ENCODE results near the gene LEKR1.

Gene LEKR1

GRCh38 chr3:157059661-157060060 is 233.5 kb downstream of the LEKR1 start:
- no peaks in the 10 kb centered on the region for H3K9me3 ChIP-seq (ENCODE audit: low read depth, low read length)
- TF ChIP-seq FOXP2 (optimal IDR thresholded peaks at IDR 0.05; ENCODE audit: control extremely low read depth, extremely low read length, insufficient read depth) (no peak), POLR2AphosphoS5 (IDR thresholded peaks at IDR 0.05; ENCODE audit: borderline replicate concordance, low read depth, low read length) (no peak), EZH2 (IDR thresholded peaks at IDR 0.05) (no peak)
- no peak overlapping the region for H3K4me3 ChIP-seq
- H3K9ac ChIP-seq (ENCODE audit: insufficient read length): no peak overlapping the region
- H3K36me3 ChIP-seq (ENCODE audit: insufficient read depth, low read length): no peaks in the 10 kb centered on the region
- no peak for DNase-seq (ENCODE audit: low read depth, low spot score)
- H3K27ac ChIP-seq: no peak overlapping the region

DNA sequence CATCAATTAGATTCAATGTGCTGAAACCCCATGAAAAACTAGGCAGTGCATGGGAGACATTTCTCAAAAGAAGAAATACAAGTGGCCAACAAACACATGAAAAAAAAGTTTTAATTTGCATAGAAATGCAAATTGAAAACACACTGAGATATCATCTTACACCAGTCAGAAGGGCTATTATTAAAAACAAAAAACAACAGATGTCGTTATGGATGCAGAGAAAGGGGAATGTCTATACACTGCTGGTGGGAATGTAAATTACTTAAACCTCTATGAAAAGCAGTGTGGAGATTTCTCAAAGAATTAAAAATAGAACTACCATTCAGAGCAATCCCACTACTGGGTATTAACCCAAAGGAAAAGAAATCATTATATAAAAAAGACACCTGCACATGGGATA is 235.1 kb downstream of the LEKR1 start:
- Histone ChIP-seq H3K36me3 (ENCODE audit: insufficient read depth, low read length) (no peaks in the 10 kb centered on the region), H3K4me3 (no peak overlapping the region), H3K27ac (no peak overlapping the region), H3K9ac (ENCODE audit: insufficient read length) (no peak overlapping the region), H3K9me3 (ENCODE audit: low read depth, low read length) (no peaks in the 10 kb centered on the region)
- no peak for TF ChIP-seq POLR2AphosphoS5 (IDR thresholded peaks at IDR 0.05; ENCODE audit: borderline replicate concordance, low read depth, low read length)
- no peak for TF ChIP-seq EZH2 (IDR thresholded peaks at IDR 0.05)
- no peak for TF ChIP-seq FOXP2 (optimal IDR thresholded peaks at IDR 0.05; ENCODE audit: control extremely low read depth, extremely low read length, insufficient read depth)
- no peak for DNase-seq (ENCODE audit: low read depth, low spot score)

GRCh38 chr3:157063469-157063868 is 237.3 kb downstream of the LEKR1 start:
- Histone ChIP-seq H3K36me3 (ENCODE audit: insufficient read depth, low read length) (no peaks in the 10 kb centered on the region), H3K9me3 (ENCODE audit: low read depth, low read length) (no peaks in the 10 kb centered on the region), H3K27ac (no peak overlapping the region; the same call in 1 of the 2 replicates), H3K4me3 (peak overlapping the region; percentile 16; the same call in 1 of the 2 replicates), H3K9ac (ENCODE audit: insufficient read length) (no peak overlapping the region)
- no peak for TF ChIP-seq POLR2AphosphoS5 (IDR thresholded peaks at IDR 0.05; ENCODE audit: borderline replicate concordance, low read depth, low read length)
- TF ChIP-seq FOXP2 (optimal IDR thresholded peaks at IDR 0.05; ENCODE audit: control extremely low read depth, extremely low read length, insufficient read depth): no peak
- TF ChIP-seq EZH2 (IDR thresholded peaks at IDR 0.05): no peak
- no peak for DNase-seq (ENCODE audit: low read depth, low spot score)

- no peak for TF ChIP-seq FOXP2 (optimal IDR thresholded peaks at IDR 0.05; ENCODE audit: control extremely low read depth, extremely low read length, insufficient read depth)
- no peak for TF ChIP-seq EZH2 (IDR thresholded peaks at IDR 0.05)
- TF ChIP-seq POLR2AphosphoS5 (IDR thresholded peaks at IDR 0.05; ENCODE audit: borderline replicate concordance, low read depth, low read length): no peak
Measured at GRCh38 chr3:157063926-157064325, 237.8 kb downstream of the LEKR1 start.

GRCh38 chr3:157064402-157064801 is 238.2 kb downstream of the LEKR1 start:
- TF ChIP-seq EZH2 (IDR thresholded peaks at IDR 0.05) (no peak), FOXP2 (optimal IDR thresholded peaks at IDR 0.05; ENCODE audit: control extremely low read depth, extremely low read length, insufficient read depth) (no peak), POLR2AphosphoS5 (IDR thresholded peaks at IDR 0.05; ENCODE audit: borderline replicate concordance, low read depth, low read length) (no peak)
- H3K9ac ChIP-seq (ENCODE audit: insufficient read length): no peak overlapping the region
- no peak overlapping the region for H3K4me3 ChIP-seq
- no peaks in the 10 kb centered on the region for H3K9me3 ChIP-seq (ENCODE audit: low read depth, low read length)
- DNase-seq (ENCODE audit: low read depth, low spot score): no peak
- H3K27ac ChIP-seq: no peak overlapping the region
- H3K36me3 ChIP-seq (ENCODE audit: insufficient read depth, low read length): no peaks in the 10 kb centered on the region

More at GRCh38 chr3:157063926-157064325, 237.8 kb downstream of the LEKR1 start:
- H3K36me3 ChIP-seq (ENCODE audit: insufficient read depth, low read length): no peaks in the 10 kb centered on the region
- DNase-seq (ENCODE audit: low read depth, low spot score): no peak
- no peaks in the 10 kb centered on the region for H3K9me3 ChIP-seq (ENCODE audit: low read depth, low read length)
- peak overlapping the region; percentile 16; the same call in 1 of the 2 replicates for H3K4me3 ChIP-seq
- no peak overlapping the region; the same call in 1 of the 2 replicates for H3K27ac ChIP-seq
- no peak overlapping the region for H3K9ac ChIP-seq (ENCODE audit: insufficient read length)

- Histone ChIP-seq H3K36me3 (ENCODE audit: insufficient read depth, low read length) (no peaks in the 10 kb centered on the region), H3K9me3 (ENCODE audit: low read depth, low read length) (no peaks in the 10 kb centered on the region), H3K4me3 (no peak overlapping the region), H3K27ac (no peak overlapping the region), H3K9ac (ENCODE audit: insufficient read length) (no peak overlapping the region)
- DNase-seq (ENCODE audit: low read depth, low spot score): no peak
- no peak for TF ChIP-seq FOXP2 (optimal IDR thresholded peaks at IDR 0.05; ENCODE audit: control extremely low read depth, extremely low read length, insufficient read depth)
- no peak for TF ChIP-seq POLR2AphosphoS5 (IDR thresholded peaks at IDR 0.05; ENCODE audit: borderline replicate concordance, low read depth, low read length)
- no peak for TF ChIP-seq EZH2 (IDR thresholded peaks at IDR 0.05)
Measured at GRCh38 chr3:157065201-157065600, 239.0 kb downstream of the LEKR1 start.

- no peak overlapping the region for H3K9ac ChIP-seq (ENCODE audit: insufficient read length)
- no peak overlapping the region for H3K4me3 ChIP-seq
- H3K36me3 ChIP-seq (ENCODE audit: insufficient read depth, low read length): no peaks in the 10 kb centered on the region
- H3K9me3 ChIP-seq (ENCODE audit: low read depth, low read length): no peaks in the 10 kb centered on the region
- H3K27ac ChIP-seq: no peak overlapping the region
- TF ChIP-seq POLR2AphosphoS5 (IDR thresholded peaks at IDR 0.05; ENCODE audit: borderline replicate concordance, low read depth, low read length) (no peak), EZH2 (IDR thresholded peaks at IDR 0.05) (no peak), FOXP2 (optimal IDR thresholded peaks at IDR 0.05; ENCODE audit: control extremely low read depth, extremely low read length, insufficient read depth) (no peak)
- no peak for DNase-seq (ENCODE audit: low read depth, low spot score)
Measured at GRCh38 chr3:157066335-157067098, 240.4 kb downstream of the LEKR1 start.

GRCh38 chr3:157067114-157067513 is 241.0 kb downstream of the LEKR1 start:
- H3K9ac ChIP-seq (ENCODE audit: insufficient read length): no peak overlapping the region
- H3K9me3 ChIP-seq (ENCODE audit: low read depth, low read length): no peaks in the 10 kb centered on the region
- no peak overlapping the region for H3K27ac ChIP-seq
- no peaks in the 10 kb centered on the region for H3K36me3 ChIP-seq (ENCODE audit: insufficient read depth, low read length)
- DNase-seq (ENCODE audit: low read depth, low spot score): no peak
- TF ChIP-seq POLR2AphosphoS5 (IDR thresholded peaks at IDR 0.05; ENCODE audit: borderline replicate concordance, low read depth, low read length) (no peak), FOXP2 (optimal IDR thresholded peaks at IDR 0.05; ENCODE audit: control extremely low read depth, extremely low read length, insufficient read depth) (no peak), EZH2 (IDR thresholded peaks at IDR 0.05) (no peak)
- no peak overlapping the region for H3K4me3 ChIP-seq

Data from SK-N-MC (cell line).